Hypothalamus (tissue), 51 donors: ENCODE data around the gene P2RY2.
"Not testable (repeated sequence)": the region's sequence is repeated elsewhere in the genome, so short reads cannot be mapped to it uniquely, and the experiment has no call there.

Experiments used
- DNase-seq, 51 donors: peaks; one replicate each; lab custom pipeline; 2025; lab: John Stamatoyannopoulos, UW

Gene P2RY2

GRCh38 chr11:73186886-73187285 lies 31.2 kb upstream of the P2RY2 start:
- DNase-seq, result no peak

- DNase-seq, result no peak
Measured at GRCh38 chr11:73187854-73188253, 30.2 kb upstream of the P2RY2 start.

- DNase-seq, result no peak
Measured at GRCh38 chr11:73188301-73188700, 29.8 kb upstream of the P2RY2 start.

GRCh38 chr11:73189315-73189714 lies 28.8 kb upstream of the P2RY2 start:
- peak in 12 of 51 donors; percentile 12 to 38 (median 23) for DNase-seq

GRCh38 chr11:73189723-73190556 lies 28.1 kb upstream of the P2RY2 start:
- no peak for DNase-seq

GRCh38 chr11:73190557-73190885 lies 27.6 kb upstream of the P2RY2 start:
- DNase-seq, result no peak

GRCh38 chr11:73191151-73191550 lies 26.9 kb upstream of the P2RY2 start:
- DNase-seq, result no peak

- no peak for DNase-seq
Measured at GRCh38 chr11:73192272-73192671, 25.8 kb upstream of the P2RY2 start.

GRCh38 chr11:73193251-73194033 lies 24.6 kb upstream of the P2RY2 start:
- no peak for DNase-seq

- DNase-seq, result no peak
Measured at GRCh38 chr11:73194034-73194507, 24.0 kb upstream of the P2RY2 start.

- DNase-seq, result no peak
Measured at GRCh38 chr11:73194593-73194992, 23.5 kb upstream of the P2RY2 start.

- DNase-seq, result no peak
Measured at GRCh38 chr11:73195191-73196007, 22.7 kb upstream of the P2RY2 start.

GRCh38 chr11:73196576-73196975 lies 21.5 kb upstream of the P2RY2 start:
- DNase-seq, result no peak

GRCh38 chr11:73197348-73197747 lies 20.7 kb upstream of the P2RY2 start:
- DNase-seq, result no peak

GRCh38 chr11:73197787-73198186 lies 20.3 kb upstream of the P2RY2 start:
- DNase-seq, result not testable (repeated sequence)

- no peak for DNase-seq
Measured at GRCh38 chr11:73198677-73199076, 19.4 kb upstream of the P2RY2 start.

GRCh38 chr11:73199446-73199845 lies 18.6 kb upstream of the P2RY2 start:
- DNase-seq, result no peak

- no peak for DNase-seq
Measured at GRCh38 chr11:73200256-73200655, 17.8 kb upstream of the P2RY2 start.

GRCh38 chr11:73201249-73201648 lies 16.8 kb upstream of the P2RY2 start:
- DNase-seq, result peak in 4 of 51 donors; percentile 19 to 42 (median 34)

- no peak for DNase-seq
Measured at GRCh38 chr11:73201888-73202780, 15.9 kb upstream of the P2RY2 start.
